GM12865 (cell line): ENCODE results near the gene EPC1.
A peak's percentile ranks its signal among the peaks of the same experiment; 100 is the strongest.

Experiments used
- DNase-seq: peaks from one replicate; pipeline ENCODE4 v3.0.0; 2010; ENCODE audit warnings: low read depth
- H3K4me3 ChIP-seq: 2 replicates; pipeline ENCODE4 v1.5.1; 2011; ENCODE audit warnings: mild to moderate bottlenecking, low read depth, low read length, control low read depth
- TF ChIP-seq, protein P1 (sequence below): IDR thresholded peaks from 2 replicates; pipeline ENCODE4 v1.5.1; 2011; ENCODE audit warnings: low read length, control low read depth, low read depth, inconsistent platforms; ENCODE audit not compliant: insufficient read depth; ENCODE audit errors: missing control alignments

The EPC1 gene

DNA sequence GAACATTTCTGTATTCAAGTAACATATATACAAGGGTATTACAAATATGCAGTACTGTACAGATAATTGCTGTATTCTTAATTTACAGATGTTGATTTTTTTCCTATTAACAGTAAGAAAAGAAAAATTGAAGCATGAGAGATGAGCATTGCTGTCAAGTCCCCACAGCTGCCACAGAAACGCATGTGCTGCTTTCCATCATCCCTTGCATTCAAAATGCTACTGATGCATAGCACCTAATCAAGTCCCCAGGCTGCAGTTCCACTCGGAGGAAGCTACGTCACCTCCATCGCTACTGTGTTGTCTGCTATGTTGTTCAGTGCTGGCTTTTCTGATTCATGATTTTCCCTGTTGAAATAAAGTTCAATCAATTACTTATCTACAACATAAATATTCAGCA is 78.2 kb downstream of the EPC1 start:
- DNase-seq = no peak
- no peak overlapping the region for H3K4me3 ChIP-seq
- TF ChIP-seq, protein P1, sequence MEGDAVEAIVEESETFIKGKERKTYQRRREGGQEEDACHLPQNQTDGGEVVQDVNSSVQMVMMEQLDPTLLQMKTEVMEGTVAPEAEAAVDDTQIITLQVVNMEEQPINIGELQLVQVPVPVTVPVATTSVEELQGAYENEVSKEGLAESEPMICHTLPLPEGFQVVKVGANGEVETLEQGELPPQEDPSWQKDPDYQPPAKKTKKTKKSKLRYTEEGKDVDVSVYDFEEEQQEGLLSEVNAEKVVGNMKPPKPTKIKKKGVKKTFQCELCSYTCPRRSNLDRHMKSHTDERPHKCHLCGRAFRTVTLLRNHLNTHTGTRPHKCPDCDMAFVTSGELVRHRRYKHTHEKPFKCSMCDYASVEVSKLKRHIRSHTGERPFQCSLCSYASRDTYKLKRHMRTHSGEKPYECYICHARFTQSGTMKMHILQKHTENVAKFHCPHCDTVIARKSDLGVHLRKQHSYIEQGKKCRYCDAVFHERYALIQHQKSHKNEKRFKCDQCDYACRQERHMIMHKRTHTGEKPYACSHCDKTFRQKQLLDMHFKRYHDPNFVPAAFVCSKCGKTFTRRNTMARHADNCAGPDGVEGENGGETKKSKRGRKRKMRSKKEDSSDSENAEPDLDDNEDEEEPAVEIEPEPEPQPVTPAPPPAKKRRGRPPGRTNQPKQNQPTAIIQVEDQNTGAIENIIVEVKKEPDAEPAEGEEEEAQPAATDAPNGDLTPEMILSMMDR = no peak

DNA sequence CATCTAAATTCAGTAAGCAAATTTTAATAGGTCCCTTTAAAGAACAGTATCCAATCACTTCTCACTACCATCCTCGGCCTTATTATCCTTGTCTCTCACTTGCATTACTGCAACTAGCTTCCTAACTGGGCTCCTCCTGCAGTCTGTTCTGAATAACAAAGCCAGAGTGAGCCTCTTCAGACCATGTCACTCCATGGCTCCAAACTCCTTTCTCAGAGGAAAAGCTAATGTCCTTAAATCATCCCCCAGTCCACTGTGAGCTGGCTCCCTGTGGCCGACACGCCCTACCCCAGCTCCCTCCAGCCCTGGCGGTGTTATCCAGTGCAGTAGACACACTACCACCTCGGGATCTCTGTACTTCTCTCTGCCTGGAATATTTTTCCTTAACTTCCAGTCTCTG is 80.0 kb downstream of the EPC1 start:
- TF ChIP-seq, protein P1 = no peak
- DNase-seq = no peak
- H3K4me3 ChIP-seq = no peak overlapping the region

DNA sequence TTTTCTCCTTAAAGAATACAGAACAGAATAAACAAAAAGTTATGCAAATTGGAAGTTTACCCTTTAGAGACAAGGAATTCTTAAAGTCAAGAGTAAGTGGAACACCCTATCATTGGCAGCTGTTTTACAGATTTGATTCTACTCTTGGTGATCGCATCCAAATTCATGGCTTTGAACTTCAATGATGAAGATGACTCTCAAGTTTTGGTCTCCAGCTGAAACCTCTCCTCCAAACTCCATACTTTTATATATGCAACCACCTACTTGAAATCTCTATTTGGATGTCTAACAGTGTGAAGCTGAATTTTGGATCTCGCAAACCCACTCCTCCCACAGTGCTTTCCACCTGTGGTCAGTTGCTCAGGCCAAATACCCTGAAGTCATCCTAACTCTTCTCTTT is 80.4 kb downstream of the EPC1 start:
- no peak for DNase-seq
- TF ChIP-seq, protein P1 = no peak
- no peak overlapping the region for H3K4me3 ChIP-seq

DNA sequence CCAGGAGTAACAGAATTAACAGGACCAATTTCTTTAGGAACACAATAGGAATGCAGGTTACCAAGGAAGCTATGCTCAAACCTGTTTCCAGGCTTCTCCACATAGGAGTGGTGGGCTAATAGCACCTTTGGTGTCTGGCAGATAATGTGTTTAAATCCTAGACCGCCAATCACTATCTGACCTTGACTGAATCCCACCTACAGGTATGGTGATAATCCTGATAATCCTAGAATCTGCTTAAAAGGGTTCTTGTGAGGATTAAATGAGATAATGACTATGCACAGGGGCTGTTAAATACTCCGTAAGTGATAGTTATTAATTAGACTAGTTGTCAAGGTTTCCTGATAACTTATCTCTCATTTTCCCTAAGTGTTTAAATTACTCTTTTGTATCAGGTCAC is 81.2 kb downstream of the EPC1 start:
- no peak overlapping the region for H3K4me3 ChIP-seq
- TF ChIP-seq, protein P1 = no peak
- no peak for DNase-seq

GRCh38 chr10:32263300-32263699 is 83.7 kb downstream of the EPC1 start:
- TF ChIP-seq, protein P1 = no peak
- no peak for DNase-seq
- H3K4me3 ChIP-seq = no peak overlapping the region

DNA sequence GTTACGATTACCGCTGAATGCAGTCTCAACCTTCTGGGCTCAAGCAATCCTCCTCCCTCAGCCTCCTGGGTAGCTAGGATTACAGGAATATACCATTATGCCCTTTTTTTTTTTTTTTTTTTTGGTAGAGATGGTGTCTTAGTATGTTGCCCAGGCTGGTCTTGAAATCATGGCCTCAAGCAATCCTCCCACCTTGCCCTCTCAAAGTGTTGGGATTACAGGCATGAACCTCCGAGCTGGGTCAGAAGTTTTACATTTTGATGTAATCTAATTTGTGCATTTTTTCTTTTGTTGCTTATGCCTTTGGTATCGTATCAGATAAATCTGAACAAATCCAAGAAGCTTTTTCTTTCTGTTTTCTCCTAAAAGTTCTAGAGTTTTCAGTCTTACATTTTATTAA is 87.4 kb downstream of the EPC1 start:
- no peak overlapping the region for H3K4me3 ChIP-seq
- TF ChIP-seq, protein P1 = no peak
- DNase-seq = no peak

DNA sequence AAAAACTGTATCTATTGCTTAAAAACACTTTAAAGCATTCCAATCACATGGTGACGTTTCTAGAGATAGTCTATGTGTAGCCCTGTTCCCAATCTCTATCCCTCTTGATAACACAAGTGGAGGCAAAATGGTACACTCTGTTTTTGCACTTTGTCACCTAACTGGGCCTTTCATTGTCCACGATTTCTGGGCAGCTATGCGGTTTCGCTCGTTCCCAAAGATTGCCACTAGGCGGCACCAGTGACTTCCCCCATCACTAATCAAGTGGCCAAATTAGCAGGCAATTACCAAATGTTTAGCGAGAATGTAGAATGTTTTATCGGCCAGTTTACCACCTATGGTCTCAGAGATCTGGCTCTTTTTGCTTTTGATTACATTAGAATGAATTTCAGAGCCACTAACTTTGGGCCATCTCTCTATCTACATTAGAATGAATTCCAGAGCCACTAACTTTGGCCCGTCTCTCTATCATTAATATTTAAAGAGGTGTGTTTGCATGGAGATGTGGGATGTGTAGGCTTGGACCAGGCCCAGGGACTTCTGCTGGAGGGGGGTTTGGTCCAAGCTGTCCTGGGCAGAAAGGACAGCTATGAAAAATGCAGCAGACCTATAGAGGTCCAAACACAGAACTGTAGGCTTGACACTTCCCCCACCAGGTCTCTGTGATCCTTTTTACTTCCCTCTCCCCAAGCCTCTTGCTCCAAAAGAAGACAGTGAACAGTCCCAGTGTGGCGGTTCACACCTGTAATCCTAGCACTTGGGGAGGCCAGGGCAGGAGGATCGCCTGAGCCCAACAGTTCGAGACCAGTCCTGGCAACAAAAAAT is 90.1 kb downstream of the EPC1 start:
- peak; percentile 82 for DNase-seq
- H3K4me3 ChIP-seq = no peak overlapping the region
- TF ChIP-seq, protein P1 = peak; percentile 96
